C4-2B (cell line): ENCODE results near the gene CEBPE.

Source experiments
- H3K27ac ChIP-seq: fragments of 450-650 bp; 2 replicates; pipeline ENCODE4 v1.5.1; 2017
- ZFX ChIP-seq: fragments of 450-650 bp; IDR thresholded peaks from 2 replicates; pipeline ENCODE4 v1.6.1; 2017
- TF ChIP-seq, protein P1 (sequence below): fragments of 450-650 bp; conservative IDR thresholded peaks from 2 replicates; pipeline ENCODE4 v1.5.1; 2017; ENCODE audit warnings: mild to moderate bottlenecking

CEBPE gene

DNA sequence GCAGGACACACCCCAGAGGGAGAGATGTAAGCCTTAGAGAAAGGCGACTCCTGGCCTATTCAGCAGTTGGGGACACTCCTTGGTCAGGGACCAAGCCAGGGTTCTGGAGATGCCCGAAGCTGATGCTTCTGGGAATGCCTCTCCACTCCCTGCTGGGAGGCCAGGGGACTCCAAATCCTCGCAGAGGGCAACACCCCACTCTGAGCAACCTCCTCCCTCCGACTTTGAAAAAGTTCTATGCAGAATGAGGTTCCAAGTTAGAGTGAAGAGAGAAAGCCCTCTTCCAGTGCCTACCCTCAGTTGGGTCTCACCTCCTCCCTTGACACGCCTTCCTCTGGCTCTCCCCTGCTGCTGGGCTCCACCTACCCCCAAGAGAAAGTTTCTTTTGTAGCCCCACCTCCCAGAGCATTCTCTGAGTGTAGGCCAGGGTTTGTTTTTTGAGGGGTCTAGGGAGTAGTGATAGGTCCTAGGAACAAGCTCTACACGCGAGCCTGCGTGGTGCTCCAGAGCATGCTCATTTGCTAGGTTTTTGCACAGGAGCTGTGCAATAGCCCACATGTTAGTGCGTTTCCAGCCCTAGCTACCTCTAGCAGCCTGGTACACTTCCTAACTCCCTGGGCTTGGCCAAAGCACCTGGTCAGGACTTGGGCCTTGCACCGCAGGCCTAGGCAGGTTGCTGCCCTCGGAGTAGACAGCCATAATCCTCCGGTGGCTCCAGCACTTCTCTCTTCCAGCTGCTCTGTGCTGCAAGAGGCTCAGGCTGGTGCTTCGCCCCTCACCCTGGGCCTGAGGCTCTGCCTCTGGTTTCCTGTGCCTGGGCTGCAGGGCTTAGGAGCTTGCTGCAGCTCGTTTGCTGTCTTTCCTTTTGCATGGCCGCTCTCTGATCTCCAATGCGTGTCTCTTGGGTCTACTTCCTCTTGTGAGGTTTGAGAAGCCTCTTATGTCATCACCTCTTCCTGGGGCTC, 590 bp upstream of the CEBPE start:
- H3K27ac ChIP-seq = no peak overlapping the region
- TF ChIP-seq ZFX = no peak
- TF ChIP-seq, protein P1, sequence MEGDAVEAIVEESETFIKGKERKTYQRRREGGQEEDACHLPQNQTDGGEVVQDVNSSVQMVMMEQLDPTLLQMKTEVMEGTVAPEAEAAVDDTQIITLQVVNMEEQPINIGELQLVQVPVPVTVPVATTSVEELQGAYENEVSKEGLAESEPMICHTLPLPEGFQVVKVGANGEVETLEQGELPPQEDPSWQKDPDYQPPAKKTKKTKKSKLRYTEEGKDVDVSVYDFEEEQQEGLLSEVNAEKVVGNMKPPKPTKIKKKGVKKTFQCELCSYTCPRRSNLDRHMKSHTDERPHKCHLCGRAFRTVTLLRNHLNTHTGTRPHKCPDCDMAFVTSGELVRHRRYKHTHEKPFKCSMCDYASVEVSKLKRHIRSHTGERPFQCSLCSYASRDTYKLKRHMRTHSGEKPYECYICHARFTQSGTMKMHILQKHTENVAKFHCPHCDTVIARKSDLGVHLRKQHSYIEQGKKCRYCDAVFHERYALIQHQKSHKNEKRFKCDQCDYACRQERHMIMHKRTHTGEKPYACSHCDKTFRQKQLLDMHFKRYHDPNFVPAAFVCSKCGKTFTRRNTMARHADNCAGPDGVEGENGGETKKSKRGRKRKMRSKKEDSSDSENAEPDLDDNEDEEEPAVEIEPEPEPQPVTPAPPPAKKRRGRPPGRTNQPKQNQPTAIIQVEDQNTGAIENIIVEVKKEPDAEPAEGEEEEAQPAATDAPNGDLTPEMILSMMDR = no peak

DNA sequence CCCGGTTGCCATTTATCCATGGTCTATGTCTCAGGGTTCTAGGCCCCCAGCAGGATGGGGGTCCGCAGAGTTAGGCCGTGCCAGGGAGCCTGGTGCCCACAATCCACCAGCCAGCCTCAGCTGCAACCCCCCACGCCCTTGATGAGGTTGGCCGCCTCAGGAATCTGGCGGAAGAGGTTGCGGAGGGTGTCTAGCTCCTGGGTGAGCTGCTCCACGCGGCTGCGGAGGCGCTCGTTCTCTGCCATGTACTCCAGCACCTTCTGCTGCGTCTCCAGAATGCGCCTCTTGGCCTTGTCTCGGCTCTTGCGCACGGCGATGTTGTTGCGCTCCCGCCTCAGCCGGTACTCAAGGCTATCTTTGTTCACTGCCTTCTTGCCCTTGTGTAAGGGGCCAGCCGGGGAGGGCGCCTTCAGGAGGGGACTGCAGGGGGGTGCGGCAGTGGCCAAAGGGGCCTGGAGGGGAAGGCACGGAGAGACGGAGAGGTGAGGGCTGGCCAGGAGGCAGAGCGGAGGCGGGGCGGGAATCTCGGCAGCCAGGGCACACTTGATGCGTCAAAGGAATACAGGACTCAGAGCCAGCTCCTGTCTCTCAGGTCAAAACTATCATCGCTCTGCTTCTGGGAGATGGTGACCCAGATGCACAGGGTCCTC, 1.6 kb downstream of the CEBPE start:
- no peak for TF ChIP-seq ZFX
- TF ChIP-seq, protein P1 = no peak
- no peak overlapping the region for H3K27ac ChIP-seq

DNA sequence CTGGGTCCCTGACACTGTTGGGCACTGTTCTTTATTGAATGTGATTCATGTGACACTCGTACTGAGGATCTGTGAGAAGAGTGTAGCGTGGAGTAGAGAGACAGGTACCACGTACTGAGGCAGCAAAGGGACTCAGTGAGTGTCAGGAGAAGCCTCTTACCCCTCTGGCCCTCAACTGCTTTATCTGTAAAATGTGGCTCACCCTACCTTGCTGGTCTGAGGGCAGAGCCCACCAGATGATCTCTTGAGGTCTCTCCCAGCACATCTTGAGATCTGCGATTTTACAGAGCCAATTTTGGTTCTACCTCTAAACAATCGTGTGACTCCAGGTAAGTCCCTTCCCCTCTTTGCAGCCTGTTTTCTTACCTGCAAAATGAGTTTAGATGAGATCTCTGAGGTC, 3.1 kb downstream of the CEBPE start:
- H3K27ac ChIP-seq = no peak overlapping the region
- no peak for TF ChIP-seq ZFX
- TF ChIP-seq, protein P1 = no peak

DNA sequence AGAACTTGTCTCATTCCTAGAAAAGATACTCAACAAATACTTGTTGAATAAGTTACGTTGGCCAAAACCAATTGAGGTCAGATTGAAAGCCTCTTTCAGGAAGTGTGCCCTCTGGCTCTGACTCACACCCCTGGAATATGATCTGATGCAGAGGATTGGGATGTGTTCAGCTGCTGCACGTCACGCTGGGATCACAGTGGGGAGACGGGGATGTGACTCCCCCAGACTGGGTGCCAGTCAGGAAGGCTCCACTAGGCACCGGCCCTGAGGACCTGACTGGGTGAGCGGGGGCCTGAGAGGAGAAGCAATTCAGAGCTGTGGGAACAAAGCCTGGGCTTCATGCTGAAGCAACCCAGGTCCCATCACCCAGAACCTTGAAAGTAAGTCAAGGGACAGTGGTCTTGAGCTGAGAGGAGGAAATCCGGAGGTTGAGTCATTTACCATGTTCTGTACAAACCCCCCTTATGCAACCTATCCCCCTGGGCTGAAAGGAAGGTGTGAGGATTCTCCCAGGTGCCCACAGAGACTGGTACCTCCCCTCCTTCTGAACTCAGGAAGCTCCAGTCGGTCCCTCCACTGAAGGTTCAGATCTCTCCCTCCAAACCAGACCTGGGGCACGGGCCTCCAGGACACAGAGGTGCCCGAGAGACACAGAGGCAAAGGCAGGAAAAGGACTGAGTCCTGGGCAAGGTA, 3.9 kb downstream of the CEBPE start:
- no peak overlapping the region for H3K27ac ChIP-seq
- no peak for TF ChIP-seq ZFX
- TF ChIP-seq, protein P1 = no peak

DNA sequence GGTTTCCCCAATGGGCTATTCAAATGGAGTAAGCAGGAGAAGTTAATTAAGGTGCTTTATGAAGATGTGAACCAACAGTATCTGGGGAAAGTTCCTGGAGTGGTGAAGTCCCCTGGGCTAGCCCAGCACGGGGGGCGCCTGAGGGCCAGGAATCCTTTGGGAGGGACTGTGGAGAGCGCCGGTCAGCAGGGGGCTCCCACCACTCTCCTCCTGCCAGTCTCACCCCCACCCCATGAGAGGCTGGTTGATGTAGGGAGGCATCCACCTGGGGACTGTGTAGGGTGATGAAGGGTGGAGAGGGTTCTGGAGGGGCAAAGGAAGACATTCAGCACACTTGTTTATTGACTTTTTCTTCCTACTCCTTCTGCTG, 4.4 kb downstream of the CEBPE start:
- H3K27ac ChIP-seq = no peak overlapping the region
- TF ChIP-seq, protein P1 = no peak
- TF ChIP-seq ZFX = no peak

DNA sequence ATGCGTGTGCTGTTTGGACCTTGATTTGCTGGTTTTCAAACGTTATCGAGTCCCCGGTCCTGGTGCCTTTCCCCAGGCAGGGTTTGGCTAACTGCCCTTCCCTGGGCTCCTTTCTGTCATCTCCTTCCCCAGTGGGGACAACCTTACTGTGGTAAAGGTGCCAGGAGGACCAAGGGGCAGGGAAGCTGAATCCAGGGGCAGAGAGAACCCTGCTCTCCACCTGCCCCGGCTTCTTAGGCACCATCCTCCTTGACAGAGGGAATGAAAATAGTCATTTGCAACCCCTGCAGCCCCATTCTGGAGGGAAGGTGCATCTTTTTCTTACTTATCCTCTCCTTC, 5.0 kb downstream of the CEBPE start:
- TF ChIP-seq, protein P1 = no peak
- TF ChIP-seq ZFX = no peak

More for the DNA sequence above, 5.0 kb downstream of the CEBPE start:
- no peak overlapping the region for H3K27ac ChIP-seq
